GM23248 (cell line): ENCODE results near the gene COG7. TPM values are rescaled to one million over a fixed set of nuclear protein-coding genes. Genes with fewer than 3 reads are reported as not detected.
"Not testable (repeated sequence)": the region's sequence is repeated elsewhere in the genome, so short reads cannot be mapped to it uniquely, and the experiment has no call there.

Experiments
- DNase-seq: peaks from one replicate; pipeline ENCODE4 v3.0.0-alpha.2; 2015
- H2AFZ ChIP-seq: fragments of 200-600 bp; sonication (generic); 2 replicates; pipeline ENCODE4 v1.6.1; 2016; ENCODE audit warnings: antibody characterized with exemption
- H3F3A ChIP-seq: fragments of 200-600 bp; sonication (generic); 2 replicates; pipeline ENCODE4 v1.6.1; 2016; ENCODE audit warnings: mild to moderate bottlenecking, antibody characterized with exemption, mixed run types; ENCODE audit not compliant: insufficient read depth
- H3K27ac ChIP-seq: fragments of 200-600 bp; sonication (generic); 2 replicates; pipeline ENCODE4 v1.5.1; 2016; ENCODE audit warnings: mild to moderate bottlenecking
- H3K27me3 ChIP-seq: fragments of 200-600 bp; sonication (generic); replicated peaks from 2 replicates; pipeline ENCODE4 v1.6.1; 2016; ENCODE audit warnings: mild to moderate bottlenecking; ENCODE audit not compliant: insufficient read depth
- H3K36me3 ChIP-seq: fragments of 200-600 bp; sonication (generic); 2 replicates; pipeline ENCODE4 v1.6.1; 2016; ENCODE audit warnings: low read depth, mild to moderate bottlenecking
- H3K4me1 ChIP-seq: fragments of 200-600 bp; sonication (generic); 2 replicates; pipeline ENCODE4 v1.6.1; 2016; ENCODE audit warnings: mild to moderate bottlenecking; ENCODE audit not compliant: insufficient read depth
- H3K4me2 ChIP-seq: fragments of 200-600 bp; sonication (generic); one replicate; pipeline ENCODE4 v1.6.1; 2016; ENCODE audit warnings: mild to moderate bottlenecking; ENCODE audit not compliant: unreplicated experiment
- H3K4me3 ChIP-seq: fragments of 200-600 bp; sonication (generic); 2 replicates; pipeline ENCODE4 v1.5.1; 2016; ENCODE audit warnings: mild to moderate bottlenecking
- H3K79me2 ChIP-seq: fragments of 200-600 bp; sonication (generic); 2 replicates; pipeline ENCODE4 v1.6.1; 2016; ENCODE audit warnings: mild to moderate bottlenecking; ENCODE audit not compliant: insufficient read depth
- H3K9ac ChIP-seq: fragments of 200-600 bp; sonication (generic); 2 replicates; pipeline ENCODE4 v1.6.1; 2016; ENCODE audit warnings: mild to moderate bottlenecking
- H3K9me2 ChIP-seq: fragments of 200-600 bp; sonication (generic); 2 replicates; pipeline ENCODE4 v1.6.1; 2016; ENCODE audit warnings: mixed run types, mild to moderate bottlenecking, moderate library complexity; ENCODE audit not compliant: insufficient read depth
- H3K9me3 ChIP-seq: fragments of 200-600 bp; sonication (generic); one replicate; pipeline ENCODE4 v1.6.1; 2017; ENCODE audit warnings: low read depth
- H4K20me1 ChIP-seq: fragments of 200-600 bp; sonication (generic); 2 replicates; pipeline ENCODE4 v1.6.0; 2016; ENCODE audit not compliant: insufficient read depth
- EZH2 ChIP-seq: fragments of 200-600 bp; sonication (generic); IDR thresholded peaks from 2 replicates; pipeline ENCODE4 v1.6.1; 2018; ENCODE audit warnings: antibody characterized with exemption, mild to moderate bottlenecking; ENCODE audit not compliant: insufficient read depth, poor library complexity, severe bottlenecking
- EZH2phosphoT487 ChIP-seq: fragments of 200-600 bp; sonication (generic); IDR thresholded peaks from 2 replicates; pipeline ENCODE4 v1.6.1; 2018; ENCODE audit warnings: antibody characterized with exemption, moderate library complexity, mild to moderate bottlenecking, low read depth; ENCODE audit not compliant: insufficient read depth
- WGBS, 2 experiments: methylation state at CpG; one replicate each; pipeline ENCODE4 v1.1.6; 2015 to 2017; ENCODE audit warnings: low lambda C conversion rate in 2 of 2, low coverage in 1 of 2; ENCODE audit errors: missing lambda C conversion rate in 2 of 2; 5-methylcytosine and 5-hydroxymethylcytosine counted together
- in situ Hi-C: fragments of 300-500 bp; cut with MboI; formaldehyde crosslinking; loops from 2 replicates; pipeline ENCODE4 v1.15.0; 2020
- polyA plus RNA-seq: library from polyadenylated mRNA; unstranded; fragments of >200 nt; fragmentation: Nextera tagmentation; extraction: Ambion mirVana; gene quantifications from 2 replicates; pipeline ENCODE4 v1.2.1, GENCODE V29; 2016
- total RNA-seq: library from RNA; depleted of rRNA; stranded (reverse); fragments of >200 nt; shearing (Covaris generic); gene quantifications from 2 replicates; pipeline ENCODE4 v1.2.3, GENCODE V29; 2014

The COG7 gene
- total and polyA plus RNA-seq, 2 experiments from 2014 or later, result 14.6 to 15.6 TPM

- in situ Hi-C loops, result no loop called here
- no peak overlapping the region for H3K9ac ChIP-seq
- WGBS, 2 experiments, result 96 to 97% methylated on average over 8 of the region's 8 CpGs
- no peak overlapping the region for H2AFZ ChIP-seq
- DNase-seq, result no peak
- H3K36me3 ChIP-seq, result peaks cover 5% of the 10 kb centered on the region; the same call in 1 of the 2 replicates
- H3K79me2 ChIP-seq, result no peaks in the 10 kb centered on the region
- no peak overlapping the region for H3K4me3 ChIP-seq
- H3K4me2 ChIP-seq, result no peak overlapping the region
- no peaks in the 10 kb centered on the region for H3K27me3 ChIP-seq
- no peak for TF ChIP-seq EZH2phosphoT487
- no peak for TF ChIP-seq EZH2
- H3K27ac ChIP-seq, result no peak overlapping the region
- no peaks in the 10 kb centered on the region for H3F3A ChIP-seq
- H3K4me1 ChIP-seq, result no peaks in the 10 kb centered on the region
- H3K9me3 ChIP-seq, result no peaks in the 10 kb centered on the region
- H3K9me2 ChIP-seq, result no peaks in the 10 kb centered on the region
- H4K20me1 ChIP-seq, result no peaks in the 10 kb centered on the region
Observed at GRCh38 chr16:23387666-23388065, 65.3 kb downstream of the COG7 start.

- Histone ChIP-seq H3K4me2 (no peak overlapping the region), H3F3A (no peaks in the 10 kb centered on the region), H3K9me2 (no peaks in the 10 kb centered on the region), H3K27ac (no peak overlapping the region), H3K4me1 (no peaks in the 10 kb centered on the region), H3K27me3 (no peaks in the 10 kb centered on the region), H3K4me3 (no peak overlapping the region), H3K79me2 (no peaks in the 10 kb centered on the region), H4K20me1 (no peaks in the 10 kb centered on the region), H3K9ac (no peak overlapping the region), H3K36me3 (no peaks in the 10 kb centered on the region), H2AFZ (no peak overlapping the region), H3K9me3 (no peaks in the 10 kb centered on the region)
- in situ Hi-C loops, result no loop called here
- no peak for TF ChIP-seq EZH2
- TF ChIP-seq EZH2phosphoT487, result no peak
- DNase-seq, result no peak
- WGBS, 2 experiments, result 89 to 91% methylated on average over 15 of the region's 15 CpGs
Observed at GRCh38 chr16:23385441-23385840, 67.5 kb downstream of the COG7 start.

- Histone ChIP-seq H2AFZ (no peak overlapping the region), H3K9me3 (no peaks in the 10 kb centered on the region), H3K4me3 (no peak overlapping the region), H3K79me2 (no peaks in the 10 kb centered on the region), H3K9ac (no peak overlapping the region), H3K27ac (no peak overlapping the region), H3K36me3 (no peaks in the 10 kb centered on the region), H3K4me2 (no peak overlapping the region), H3F3A (no peaks in the 10 kb centered on the region), H3K27me3 (no peaks in the 10 kb centered on the region), H4K20me1 (no peaks in the 10 kb centered on the region), H3K4me1 (no peaks in the 10 kb centered on the region), H3K9me2 (no peaks in the 10 kb centered on the region)
- TF ChIP-seq EZH2phosphoT487 (no peak), EZH2 (no peak)
- in situ Hi-C loops, result no loop called here
- WGBS, 2 experiments, result 94 to 96% methylated on average over 10 of the region's 10 CpGs
- DNase-seq, result no peak
Observed at GRCh38 chr16:23384878-23385277, 68.1 kb downstream of the COG7 start.

GRCh38 chr16:23383881-23384280 lies 69.1 kb downstream of the COG7 start:
- in situ Hi-C loops, result no loop called here

GRCh38 chr16:23382279-23382678 lies 70.7 kb downstream of the COG7 start:
- no peaks in the 10 kb centered on the region for H3K79me2 ChIP-seq
- H4K20me1 ChIP-seq, result no peaks in the 10 kb centered on the region
- H3K27ac ChIP-seq, result no peak overlapping the region
- TF ChIP-seq EZH2 (no peak), EZH2phosphoT487 (no peak)
- no peak overlapping the region for H2AFZ ChIP-seq
- 72 to 75% methylated on average over 6 of the region's 6 CpGs for WGBS, 2 experiments
- no peaks in the 10 kb centered on the region for H3K9me2 ChIP-seq
- H3K27me3 ChIP-seq, result no peaks in the 10 kb centered on the region
- no peak for DNase-seq
- H3K9me3 ChIP-seq, result no peaks in the 10 kb centered on the region
- no peak overlapping the region for H3K4me3 ChIP-seq
- no peaks in the 10 kb centered on the region for H3K4me1 ChIP-seq
- H3K9ac ChIP-seq, result no peak overlapping the region
- no peaks in the 10 kb centered on the region for H3F3A ChIP-seq
- in situ Hi-C loops, result no loop called here
- H3K4me2 ChIP-seq, result no peak overlapping the region
- H3K36me3 ChIP-seq, result no peaks in the 10 kb centered on the region

More at GRCh38 chr16:23383881-23384280, 69.1 kb downstream of the COG7 start:
- no peaks in the 10 kb centered on the region for H3K9me2 ChIP-seq
- DNase-seq, result no peak
- no peak for TF ChIP-seq EZH2
- TF ChIP-seq EZH2phosphoT487, result no peak
- no peak overlapping the region for H3K4me2 ChIP-seq
- no peaks in the 10 kb centered on the region for H4K20me1 ChIP-seq
- no peaks in the 10 kb centered on the region for H3K27me3 ChIP-seq
- H3K9ac ChIP-seq, result no peak overlapping the region
- no peaks in the 10 kb centered on the region for H3K4me1 ChIP-seq
- no peaks in the 10 kb centered on the region for H3K79me2 ChIP-seq
- no peaks in the 10 kb centered on the region for H3F3A ChIP-seq
- H2AFZ ChIP-seq, result no peak overlapping the region
- H3K27ac ChIP-seq, result no peak overlapping the region
- H3K9me3 ChIP-seq, result no peaks in the 10 kb centered on the region
- WGBS, 2 experiments, result 82 to 90% methylated on average over 3 of the region's 3 CpGs
- no peak overlapping the region for H3K4me3 ChIP-seq
- no peaks in the 10 kb centered on the region for H3K36me3 ChIP-seq

- H3K4me2 ChIP-seq, DNase-seq, H3K9ac ChIP-seq, H3K27ac ChIP-seq, H3K4me3 ChIP-seq, H3K36me3 ChIP-seq, H3F3A ChIP-seq, H2AFZ ChIP-seq, H3K9me2 ChIP-seq, H3K9me3 ChIP-seq, H3K4me1 ChIP-seq, in situ Hi-C loops, H3K27me3 ChIP-seq, H4K20me1 ChIP-seq, H3K79me2 ChIP-seq: not testable (repeated sequence)
- 66 to 75% methylated on average over 9 of the region's 9 CpGs for WGBS, 2 experiments
Observed at GRCh38 chr16:23381702-23382101, 71.3 kb downstream of the COG7 start.
